ENCODE results near the gene COL7A1. TPM values are rescaled to one million over a fixed set of nuclear protein-coding genes. Genes with fewer than 3 reads are reported as not detected.

The COL7A1 gene
- total RNA-seq, 1 experiment from 2014 or later, result 12.7 TPM

Other genes with a start within 250 kb of the COL7A1 start
- gene FBXW12, start 223.1 kb downstream of the COL7A1 start, total RNA-seq (2014; rRNA removed), result not detected in 2 replicates
- 21.5 and 23.4 TPM in 2 replicates for gene PLXNB1, start 165.2 kb downstream of the COL7A1 start, total RNA-seq (2014; rRNA removed)
- gene CCDC51, start 155.2 kb downstream of the COL7A1 start, total RNA-seq (2014; rRNA removed), result 28.8 and 29.8 TPM in 2 replicates
- 312 and 406 TPM in 2 replicates for gene TMA7, start 155.1 kb downstream of the COL7A1 start, total RNA-seq (2014; rRNA removed)
- 13.9 and 14.1 TPM in 2 replicates for gene ATRIP, start 148.6 kb downstream of the COL7A1 start, total RNA-seq (2014; rRNA removed)
- gene SHISA5, start 91.2 kb downstream of the COL7A1 start, total RNA-seq (2014; rRNA removed), result 192 and 227 TPM in 2 replicates
- gene PFKFB4, start 38.5 kb downstream of the COL7A1 start, total RNA-seq (2014; rRNA removed), result 22.1 and 22.6 TPM in 2 replicates
- gene UCN2, start 31.5 kb downstream of the COL7A1 start, total RNA-seq (2014; rRNA removed), result 1.7 and 1.8 TPM in 2 replicates
- 368 and 384 TPM in 2 replicates for gene UQCRC1, start 14.3 kb upstream of the COL7A1 start, total RNA-seq (2014; rRNA removed)
- gene TMEM89, start 26.4 kb upstream of the COL7A1 start, total RNA-seq (2014; rRNA removed), result not detected in 2 replicates
- 19.6 and 32.5 TPM in 2 replicates for gene SLC26A6, start 40.1 kb upstream of the COL7A1 start, total RNA-seq (2014; rRNA removed)
- 4.3 and 4.5 TPM in 2 replicates for gene CELSR3, start 67.6 kb upstream of the COL7A1 start, total RNA-seq (2014; rRNA removed)
- gene NCKIPSD, start 90.6 kb upstream of the COL7A1 start, total RNA-seq (2014; rRNA removed), result 29.8 and 37.9 TPM in 2 replicates
- 69.2 and 70.4 TPM in 2 replicates for gene IP6K2, start 121.9 kb upstream of the COL7A1 start, total RNA-seq (2014; rRNA removed)